Kidney (tissue), 14 donors: Measurements from ENCODE around the gene LARP1. TPM values are rescaled to one million over a fixed set of nuclear protein-coding genes. Genes with fewer than 3 reads are reported as not detected.

Source experiments
- DNase-seq, 5 donors: peaks; one replicate each; pipeline ENCODE4 v3.0.0-alpha.2; 2013 to 2020
- FAIRE-seq: peaks from 2 replicates; lab custom pipeline; 2012; peaks lifted over from hg19 to GRCh38; lab: Jason Lieb, UNC
- H3K27ac ChIP-seq, 2 donors: one replicate each; pipeline ENCODE4 v1.7.0; 2013; ENCODE audit warnings: low read depth in 2 of 2, low read length in 2 of 2, inconsistent platforms in 1 of 2
- H3K27me3 ChIP-seq: one replicate; pipeline ENCODE4 v1.7.1; 2013; ENCODE audit warnings: low read length, inconsistent platforms; ENCODE audit not compliant: control insufficient read depth, insufficient read depth
- H3K36me3 ChIP-seq, 3 donors: one replicate each; pipeline versions ENCODE4 v1.7.0 to v1.7.1; 2013; ENCODE audit warnings: low read length in 3 of 3, control low read depth in 1 of 3, inconsistent platforms in 1 of 3; ENCODE audit not compliant: insufficient read depth in 3 of 3, control insufficient read depth in 2 of 3
- H3K4me1 ChIP-seq, 3 donors: one replicate each; pipeline versions ENCODE4 v1.7.0 to v1.7.1; 2013; ENCODE audit warnings: low read length in 3 of 3, inconsistent platforms in 1 of 3, low read depth in 1 of 3; ENCODE audit not compliant: control insufficient read depth in 2 of 3, insufficient read depth in 2 of 3
- H3K4me3 ChIP-seq, 3 donors: one replicate each; pipeline versions ENCODE4 v1.7.0 to v1.8.1; 2013; ENCODE audit warnings: low read length in 3 of 3, control low read depth in 1 of 3, inconsistent platforms in 1 of 3
- H3K9ac ChIP-seq, 3 donors: one replicate each; pipeline versions ENCODE4 v1.7.0 to v1.7.1; 2013; ENCODE audit warnings: low read length in 3 of 3, control low read depth in 1 of 3, inconsistent platforms in 1 of 3
- H3K9me3 ChIP-seq, 3 donors: one replicate each; pipeline versions ENCODE4 v1.7.0 to v1.7.1; 2013; ENCODE audit warnings: low read length in 3 of 3, control low read depth in 1 of 3, inconsistent platforms in 1 of 3; ENCODE audit not compliant: control insufficient read depth in 2 of 3, insufficient read depth in 1 of 3
- intact Hi-C: fragments of 100-400 bp; cut with DNase I; formaldehyde crosslinking; loops from one replicate; pipeline ENCODE4 v1.11.1; 2022
- polyA plus RNA-seq: library from polyadenylated mRNA; stranded (reverse); fragments of 350-450 nt; fragmentation: Illumina TruSeq; extraction: RNeasy Lipid Tissue Mini Kit (QIAGEN cat#74804); gene quantifications from one replicate; pipeline ENCODE4 v1.2.3, GENCODE V29; 2014; ENCODE audit warnings: low read depth, low replicate concordance; ENCODE audit not compliant: insufficient read depth
- total RNA-seq: library from RNA; stranded (reverse); fragmentation: NEBNext Ultra II Directional; extraction: Animal tissue kit (Norgen Biotek cat#: 25700); gene quantifications from one replicate; pipeline ENCODE4 v1.2.1, GENCODE V29; 2021
- TF ChIP-seq, protein P1 (sequence below): IDR thresholded peaks from 3 replicates; pipeline ENCODE4 v1.5.1; 2012; ENCODE audit warnings: mild to moderate bottlenecking, moderate library complexity, borderline replicate concordance; ENCODE audit not compliant: insufficient read depth; ENCODE audit errors: extremely low read depth
- donor health status: control.
- donor health status: control.
- donor health status: control.
- donor health status: control.
- donor health status: control.
- donor health status: DM: yes; HTN: yes; CAD: no.
- donor health status: Normal renal cell carcinoma (clear cell type).

Gene LARP1
- total and polyA plus RNA-seq, 2 donors from 2014 or later, result 25.2 to 155 TPM

DNA sequence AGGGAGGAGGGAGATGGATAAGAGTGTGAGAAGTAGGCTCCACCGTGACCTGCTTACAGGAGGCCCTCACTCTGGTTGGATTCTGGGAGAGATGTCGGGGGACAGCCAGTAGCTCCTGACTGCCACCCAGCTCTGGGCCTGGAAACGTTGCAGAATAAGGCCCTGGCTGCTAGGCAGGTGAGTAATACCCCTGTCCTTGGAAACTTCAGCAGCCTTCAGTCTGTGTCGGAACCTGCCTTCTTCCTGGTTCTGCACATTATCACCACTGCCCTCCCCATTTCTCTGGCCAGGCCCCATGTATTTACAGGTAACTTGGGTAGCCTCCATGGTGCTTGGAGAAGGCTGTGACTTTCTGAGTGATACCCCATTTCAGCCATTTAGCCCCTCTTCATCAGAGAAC lies 68.4 kb downstream of the LARP1 start:
- DNase-seq, result no peak
- FAIRE-seq, result no peak
- intact Hi-C loops, result no loop called here
- no peak overlapping the region for H3K27ac ChIP-seq
- no peak overlapping the region for H3K4me3 ChIP-seq
- H3K4me1 ChIP-seq, result no peaks in the 10 kb centered on the region
- peaks cover 4 to 18% (median 17%) of the 10 kb centered on the region in 3 donors for H3K36me3 ChIP-seq
- H3K27me3 ChIP-seq, result no peaks in the 10 kb centered on the region
- TF ChIP-seq, protein P1, sequence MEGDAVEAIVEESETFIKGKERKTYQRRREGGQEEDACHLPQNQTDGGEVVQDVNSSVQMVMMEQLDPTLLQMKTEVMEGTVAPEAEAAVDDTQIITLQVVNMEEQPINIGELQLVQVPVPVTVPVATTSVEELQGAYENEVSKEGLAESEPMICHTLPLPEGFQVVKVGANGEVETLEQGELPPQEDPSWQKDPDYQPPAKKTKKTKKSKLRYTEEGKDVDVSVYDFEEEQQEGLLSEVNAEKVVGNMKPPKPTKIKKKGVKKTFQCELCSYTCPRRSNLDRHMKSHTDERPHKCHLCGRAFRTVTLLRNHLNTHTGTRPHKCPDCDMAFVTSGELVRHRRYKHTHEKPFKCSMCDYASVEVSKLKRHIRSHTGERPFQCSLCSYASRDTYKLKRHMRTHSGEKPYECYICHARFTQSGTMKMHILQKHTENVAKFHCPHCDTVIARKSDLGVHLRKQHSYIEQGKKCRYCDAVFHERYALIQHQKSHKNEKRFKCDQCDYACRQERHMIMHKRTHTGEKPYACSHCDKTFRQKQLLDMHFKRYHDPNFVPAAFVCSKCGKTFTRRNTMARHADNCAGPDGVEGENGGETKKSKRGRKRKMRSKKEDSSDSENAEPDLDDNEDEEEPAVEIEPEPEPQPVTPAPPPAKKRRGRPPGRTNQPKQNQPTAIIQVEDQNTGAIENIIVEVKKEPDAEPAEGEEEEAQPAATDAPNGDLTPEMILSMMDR, result no peak
- H3K9me3 ChIP-seq, result no peaks in the 10 kb centered on the region
- H3K9ac ChIP-seq, result no peak overlapping the region

GRCh38 chr5:154824070-154824469 lies 68.9 kb downstream of the LARP1 start:
- Histone ChIP-seq H3K27me3 (no peaks in the 10 kb centered on the region), H3K4me3 (no peak overlapping the region), H3K9ac (no peak overlapping the region), H3K4me1 (no peaks in the 10 kb centered on the region), H3K27ac (no peak overlapping the region), H3K9me3 (no peaks in the 10 kb centered on the region), H3K36me3 (peaks cover 4 to 18% (median 17%) of the 10 kb centered on the region in 3 donors)
- intact Hi-C loops, result no loop called here
- DNase-seq (no peak), FAIRE-seq (no peak)
- TF ChIP-seq, protein P1, result no peak

GRCh38 chr5:154829181-154829588 lies 74.0 kb downstream of the LARP1 start:
- H3K27me3 ChIP-seq, result no peaks in the 10 kb centered on the region
- no peak overlapping the region for H3K4me3 ChIP-seq
- TF ChIP-seq, protein P1, result no peak
- no peak overlapping the region for H3K27ac ChIP-seq
- H3K36me3 ChIP-seq, result peaks cover 2 to 21% (median 5%) of the 10 kb centered on the region in 3 donors
- H3K9ac ChIP-seq, result no peak overlapping the region
- FAIRE-seq (no peak), DNase-seq (no peak)
- no peaks in the 10 kb centered on the region for H3K4me1 ChIP-seq
- intact Hi-C loops, result no loop called here
- H3K9me3 ChIP-seq, result no peaks in the 10 kb centered on the region

DNA sequence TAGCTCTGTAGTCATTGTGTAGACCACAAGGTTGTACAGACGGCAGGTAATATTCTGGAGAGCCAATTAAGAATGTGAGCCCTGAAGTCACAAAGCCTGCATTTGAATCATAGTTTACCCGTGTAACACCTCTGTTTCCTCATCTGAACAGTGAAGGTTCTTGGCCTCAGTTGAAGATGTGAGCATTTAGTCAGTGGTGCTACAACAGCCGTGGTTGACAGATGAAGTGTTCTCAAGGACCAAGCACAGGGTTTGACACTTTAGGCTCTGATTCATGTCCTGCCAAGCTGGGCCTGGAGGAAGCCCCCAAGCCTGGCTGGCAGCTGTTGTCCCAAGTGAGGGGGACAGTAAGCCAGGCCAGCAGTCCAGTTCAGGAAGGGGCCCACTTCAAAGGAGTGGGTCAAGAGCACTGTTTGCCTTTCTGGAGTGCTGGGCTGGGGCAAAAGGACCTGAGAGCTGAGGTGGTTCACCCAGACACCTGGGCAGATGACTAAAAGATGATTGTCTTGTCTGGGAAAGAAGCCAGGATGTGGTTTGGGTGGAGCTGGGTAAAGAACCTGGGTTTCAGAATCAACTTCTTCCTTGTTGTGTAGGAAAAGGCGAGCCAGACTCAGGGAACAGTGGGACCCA lies 74.5 kb downstream of the LARP1 start:
- intact Hi-C loops, result no loop called here
- FAIRE-seq (no peak), DNase-seq (no peak)
- TF ChIP-seq, protein P1, result no peak
- Histone ChIP-seq H3K4me3 (no peak overlapping the region), H3K9me3 (no peaks in the 10 kb centered on the region), H3K27me3 (no peaks in the 10 kb centered on the region), H3K36me3 (peaks cover 2 to 21% (median 5%) of the 10 kb centered on the region in 3 donors), H3K4me1 (peaks cover 0 to 1% (median 0%) of the 10 kb centered on the region in 3 donors), H3K27ac (no peak overlapping the region), H3K9ac (no peak overlapping the region)
